HG02610 (cell line): Measurements from ENCODE around the gene WARS2.
A peak's percentile ranks its signal among the peaks of the same experiment; 100 is the strongest.
"Not testable (repeated sequence)": the region's sequence is repeated elsewhere in the genome, so short reads cannot be mapped to it uniquely, and the experiment has no call there.

Experiments used
- ATAC-seq: cut with Tn5 transposase; IDR thresholded peaks from one replicate; pipeline ENCODE4 v1.9.1; 2021; ENCODE audit warnings: mild to moderate bottlenecking, moderate library complexity; ENCODE audit not compliant: unreplicated experiment

Gene WARS2

DNA sequence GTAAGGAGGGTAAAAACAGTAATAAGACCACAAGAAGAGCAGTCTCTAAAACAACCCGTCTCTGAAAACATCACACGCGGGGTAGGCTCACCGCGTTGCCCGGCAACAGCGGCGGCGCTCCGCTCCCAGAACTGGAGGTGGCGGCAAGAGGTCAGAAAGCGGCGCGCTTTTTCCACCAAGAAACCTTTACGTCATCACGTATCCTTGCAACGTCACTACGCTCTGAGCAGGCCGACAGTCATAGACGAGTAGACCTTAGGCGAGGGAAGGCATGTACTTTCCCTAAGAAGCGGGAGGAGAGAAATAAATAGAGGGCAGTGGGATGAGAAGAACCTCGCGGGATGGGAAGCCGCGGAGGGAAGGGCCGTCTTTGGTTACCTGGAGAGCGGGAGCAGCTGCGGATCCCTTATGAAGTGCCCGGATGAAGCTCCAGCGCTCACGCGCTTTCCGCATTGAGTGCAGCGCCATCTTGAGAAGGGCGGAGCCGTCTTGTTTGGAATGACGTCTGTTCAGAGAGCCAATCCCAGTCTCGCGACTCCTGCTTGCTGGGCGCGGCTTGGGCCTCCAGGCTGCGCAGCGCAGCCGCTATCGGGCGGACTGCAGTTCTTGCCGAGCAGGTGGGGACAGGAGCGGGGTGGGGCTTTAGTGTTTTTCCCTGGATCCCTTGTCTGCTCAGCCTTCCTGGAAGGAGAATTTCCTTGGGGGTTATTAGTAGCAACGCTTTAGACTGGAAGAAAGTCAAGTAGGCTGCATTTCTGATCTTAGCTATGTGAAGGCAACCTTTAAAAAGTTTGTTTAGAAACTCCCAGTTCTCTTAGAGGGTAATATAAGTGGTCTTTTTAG lies at the start of gene WARS2:
WARS2 (minus strand) TSS at position 477 of the 843 bp plus-strand sequence; CDS start at position 468, 9 bp downstream.
- peak; percentile 96 for ATAC-seq

- ATAC-seq: no peak
These were observed 48.5 kb upstream of the WARS2 start for GRCh38 chr1:119188926-119189325.

GRCh38 chr1:119187416-119187815 lies 47.0 kb upstream of the WARS2 start:
- ATAC-seq: no peak

DNA sequence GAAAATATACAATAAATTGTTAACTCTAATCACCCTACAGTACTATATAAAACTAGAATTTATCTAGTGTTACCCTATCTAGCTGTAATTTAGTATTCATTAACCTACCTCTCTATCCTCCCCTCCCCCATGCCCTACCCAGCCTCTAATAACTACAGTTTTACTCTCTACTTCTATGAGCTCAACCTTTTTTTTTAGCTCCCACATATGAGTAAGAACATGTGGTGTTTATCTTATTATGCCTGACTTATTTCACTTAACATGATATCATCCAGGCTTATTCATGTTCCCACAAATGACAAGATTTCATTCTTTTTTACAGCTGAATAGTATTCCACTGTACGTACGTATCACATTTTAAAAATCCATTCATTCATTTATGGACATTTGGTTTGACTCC lies 46.0 kb upstream of the WARS2 start:
- ATAC-seq: no peak

DNA sequence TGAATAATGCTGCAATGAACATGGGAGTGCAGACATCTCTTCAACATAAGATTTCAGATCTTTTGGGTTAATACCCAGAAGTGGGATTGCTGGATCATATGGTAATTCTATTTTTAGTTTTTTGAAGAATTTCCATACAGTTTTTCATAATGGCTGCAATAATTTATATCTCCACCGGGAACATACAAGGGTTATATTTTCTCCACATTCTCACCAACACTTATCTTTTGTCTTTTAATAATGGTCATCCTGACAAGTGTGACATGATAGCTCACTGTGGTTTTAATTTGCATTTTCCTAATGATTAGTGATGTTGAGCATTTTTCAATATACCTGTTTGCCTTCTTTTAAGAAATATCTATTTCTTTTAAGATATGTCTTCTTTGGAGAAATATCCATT lies 44.5 kb upstream of the WARS2 start:
- ATAC-seq: no peak

DNA sequence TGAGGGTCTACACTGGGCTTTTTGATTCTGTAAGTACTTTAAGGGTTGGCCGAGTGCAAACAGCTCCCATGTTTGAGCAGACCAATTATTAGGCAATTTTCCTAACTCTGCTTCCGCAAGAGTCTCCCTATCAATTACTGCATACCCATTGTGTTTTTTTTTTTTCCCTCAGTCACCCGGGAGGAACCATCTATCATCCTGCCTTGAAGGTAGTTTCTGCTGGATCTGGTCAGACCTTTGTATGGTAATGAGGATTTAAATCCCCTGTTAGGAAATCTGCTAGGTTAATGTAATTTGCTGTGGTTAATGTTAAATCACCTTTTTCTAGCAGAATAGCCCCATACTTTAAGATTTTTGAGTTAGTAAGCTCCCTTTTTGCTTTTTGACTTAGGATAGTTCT lies 40.8 kb upstream of the WARS2 start:
- no peak for ATAC-seq

GRCh38 chr1:119179051-119179450 lies 38.6 kb upstream of the WARS2 start:
- no peak for ATAC-seq

DNA sequence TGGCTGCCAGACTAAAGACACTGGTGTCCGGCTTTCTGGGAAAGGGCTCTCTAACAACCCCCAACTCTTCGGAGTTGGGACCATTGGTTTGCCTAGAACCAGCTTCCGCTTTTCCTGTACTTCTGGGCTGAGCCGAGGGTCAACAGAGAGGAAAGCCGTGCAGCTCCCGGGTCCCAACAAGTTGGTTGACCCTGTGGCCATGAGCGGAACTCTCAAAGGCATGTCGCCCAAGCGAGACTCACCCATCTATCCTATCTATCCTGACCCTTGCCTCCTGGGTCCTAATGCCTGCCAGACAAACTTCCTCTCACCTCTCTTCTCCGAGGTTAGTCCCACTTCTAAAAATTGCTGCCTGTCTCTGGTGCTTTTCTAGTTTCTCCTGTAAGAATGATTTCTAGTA lies 32.5 kb upstream of the WARS2 start:
- not testable (repeated sequence) for ATAC-seq

DNA sequence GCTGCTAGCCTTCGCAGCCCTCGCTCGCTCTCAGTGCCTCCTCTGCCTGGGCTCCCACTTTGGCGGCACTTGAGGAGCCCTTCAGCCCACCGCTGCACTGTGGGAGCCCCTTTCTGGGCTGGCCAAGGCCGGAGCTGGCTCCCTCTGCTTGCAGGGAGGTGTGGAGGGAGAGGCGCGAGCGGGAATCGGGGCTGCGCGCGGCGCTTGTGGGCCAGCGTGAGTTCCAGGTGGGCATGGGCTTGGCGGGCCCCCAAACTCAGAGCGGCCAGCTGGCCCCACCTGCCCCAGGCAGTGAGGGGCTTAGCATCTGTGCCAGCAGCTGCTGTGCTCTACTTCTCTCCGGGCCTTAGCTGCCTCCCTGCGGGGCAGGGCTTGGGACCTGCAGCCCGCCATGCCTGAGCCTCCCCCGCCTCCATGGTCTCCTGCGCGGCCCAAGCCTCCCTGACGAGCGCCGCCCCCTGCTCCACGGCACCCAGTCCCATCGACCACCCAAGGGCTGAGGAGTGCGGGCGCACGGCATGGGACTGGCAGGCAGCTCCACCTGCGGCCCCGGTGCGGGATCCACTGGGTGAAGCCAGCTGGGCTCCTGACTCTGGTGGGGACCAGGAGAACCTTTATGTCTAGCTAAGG lies 31.0 kb upstream of the WARS2 start:
- ATAC-seq: not testable (repeated sequence)

GRCh38 chr1:119163396-119163795 lies 22.9 kb upstream of the WARS2 start:
- ATAC-seq: no peak

DNA sequence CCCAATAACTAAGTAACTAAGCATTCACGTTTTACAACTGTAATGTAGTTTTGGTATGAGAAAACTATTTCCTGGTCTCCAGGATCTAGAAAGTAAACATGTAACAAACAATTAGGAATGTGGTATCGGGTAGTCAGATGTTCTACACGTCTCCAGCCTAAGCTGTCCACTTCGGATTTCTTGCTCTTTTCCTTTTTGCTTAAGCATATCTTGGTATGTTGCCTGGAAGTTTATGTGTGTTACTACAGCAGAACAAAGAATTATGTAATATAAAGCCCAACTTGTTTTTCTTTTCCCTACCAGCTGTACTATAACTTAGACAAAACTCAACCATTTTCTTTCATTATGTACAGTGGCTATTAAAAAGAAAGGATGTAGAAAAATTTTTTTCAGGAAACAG lies 20.4 kb upstream of the WARS2 start:
- no peak for ATAC-seq

DNA sequence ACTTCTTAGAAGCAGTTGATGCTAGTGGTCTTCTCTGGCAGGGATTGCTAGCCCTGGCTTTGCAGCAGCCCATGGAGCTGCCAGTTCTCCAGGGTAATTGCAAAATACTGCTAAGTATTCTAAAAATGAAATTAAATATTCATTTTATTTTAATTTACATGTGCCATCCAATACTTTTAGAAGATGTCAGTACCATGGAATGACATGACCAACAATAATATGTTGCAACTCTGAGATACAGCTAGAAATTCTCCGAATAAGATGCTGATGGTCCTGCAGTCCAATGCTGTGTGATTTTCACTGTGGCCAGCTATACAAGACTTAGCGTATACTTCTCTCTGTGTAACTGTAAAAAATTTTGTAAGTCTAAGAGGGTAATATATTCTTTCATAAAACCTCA lies 20.0 kb upstream of the WARS2 start:
- no peak for ATAC-seq

- no peak for ATAC-seq
These were observed 19.5 kb upstream of the WARS2 start for GRCh38 chr1:119159966-119160365.

DNA sequence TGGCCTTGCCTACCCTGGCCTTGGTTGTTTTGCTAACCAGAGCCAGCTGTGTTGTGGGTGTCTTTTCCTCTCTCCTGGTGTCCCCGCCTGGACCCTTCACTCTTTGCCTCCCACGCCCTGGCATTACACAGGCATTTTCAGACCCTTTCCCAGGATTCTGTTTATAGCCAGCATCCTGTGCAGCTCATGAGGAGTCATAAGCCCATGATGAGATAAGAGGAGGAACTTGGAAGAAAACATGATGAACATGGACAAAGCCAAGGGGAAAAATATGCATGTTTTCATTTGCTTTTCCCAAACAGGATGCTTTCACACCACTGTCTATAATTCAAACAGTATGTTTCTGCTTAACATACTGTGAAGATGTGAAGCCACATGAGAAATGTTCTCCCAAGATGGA lies 18.7 kb upstream of the WARS2 start:
- no peak for ATAC-seq

DNA sequence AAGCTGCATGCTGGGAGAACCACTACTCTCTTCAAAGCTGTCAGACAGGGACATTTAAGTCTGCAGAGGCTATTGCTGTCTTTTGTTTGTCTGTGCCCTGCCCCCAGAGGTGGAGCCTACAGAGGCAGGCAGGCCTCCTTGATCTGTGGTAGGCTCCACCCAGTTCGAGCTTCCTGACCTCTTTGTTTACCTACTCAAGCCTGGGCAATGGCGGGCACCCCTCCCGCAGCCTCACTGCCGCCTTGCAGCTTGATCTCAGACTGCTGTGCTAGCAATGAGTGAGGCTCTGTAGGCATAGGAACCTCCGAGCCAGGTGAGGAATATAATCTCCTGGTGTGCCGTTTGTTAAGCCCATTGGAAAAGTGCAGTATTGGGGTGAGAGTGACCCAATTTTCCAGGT lies 16.3 kb upstream of the WARS2 start:
- not testable (repeated sequence) for ATAC-seq

DNA sequence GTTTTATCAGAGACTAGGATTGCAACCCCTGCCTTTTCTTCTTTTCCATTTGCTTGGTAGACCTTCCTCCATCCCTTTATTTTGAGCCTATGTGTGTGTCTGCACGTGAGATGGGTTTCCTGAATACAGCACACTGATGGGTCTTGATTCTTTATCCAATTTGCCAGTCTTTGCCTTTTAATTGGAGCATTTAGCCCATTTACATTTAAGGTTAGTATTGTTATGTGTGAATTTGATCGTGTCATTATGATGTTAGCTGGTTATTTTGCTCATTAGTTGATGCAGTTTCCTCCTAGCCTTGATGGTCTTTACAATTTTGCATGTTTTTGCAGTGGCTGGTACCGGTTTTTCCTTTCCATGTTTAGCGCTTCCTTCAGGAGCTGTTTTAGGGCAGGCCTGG lies 14.6 kb upstream of the WARS2 start:
- not testable (repeated sequence) for ATAC-seq

DNA sequence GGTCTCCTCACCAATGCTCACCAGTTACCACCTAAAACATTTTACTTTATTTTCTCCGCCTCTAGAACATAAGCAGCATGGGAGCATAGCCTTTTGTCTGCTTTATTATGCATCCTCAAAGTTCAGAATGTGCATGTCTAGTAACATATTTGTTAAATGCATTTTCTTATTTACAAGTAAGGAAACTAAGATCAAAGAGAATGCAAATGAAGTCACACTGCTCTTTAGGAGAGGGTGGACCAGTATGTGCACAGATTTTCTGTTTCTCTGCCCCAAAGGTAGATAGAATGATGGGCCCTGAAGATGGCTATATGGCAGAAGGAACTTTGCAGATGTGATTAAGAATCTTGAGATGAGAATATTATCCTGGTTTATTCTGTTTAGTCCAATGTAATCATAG lies 9.7 kb upstream of the WARS2 start:
- no peak for ATAC-seq

DNA sequence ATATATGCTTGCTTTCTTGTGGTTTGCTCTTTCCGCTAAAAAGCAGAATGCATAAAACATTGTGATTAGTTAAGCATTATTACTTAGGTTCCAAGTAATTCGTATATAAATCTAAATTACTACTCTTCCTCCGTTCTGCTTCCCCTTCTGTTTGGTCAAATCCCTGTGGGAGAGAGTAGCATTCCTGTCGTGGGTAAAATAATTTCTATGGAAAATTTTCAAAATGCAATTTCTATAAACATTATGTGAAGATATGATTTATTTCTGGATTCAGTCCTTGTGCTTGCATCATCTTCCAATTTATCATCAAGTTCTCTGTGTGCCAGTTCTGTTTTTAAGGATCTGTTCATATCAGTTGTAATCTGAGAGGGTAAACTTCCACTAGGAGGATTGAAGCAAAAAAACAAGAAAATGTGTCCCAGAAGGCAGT lies 7.2 kb upstream of the WARS2 start:
- no peak for ATAC-seq

DNA sequence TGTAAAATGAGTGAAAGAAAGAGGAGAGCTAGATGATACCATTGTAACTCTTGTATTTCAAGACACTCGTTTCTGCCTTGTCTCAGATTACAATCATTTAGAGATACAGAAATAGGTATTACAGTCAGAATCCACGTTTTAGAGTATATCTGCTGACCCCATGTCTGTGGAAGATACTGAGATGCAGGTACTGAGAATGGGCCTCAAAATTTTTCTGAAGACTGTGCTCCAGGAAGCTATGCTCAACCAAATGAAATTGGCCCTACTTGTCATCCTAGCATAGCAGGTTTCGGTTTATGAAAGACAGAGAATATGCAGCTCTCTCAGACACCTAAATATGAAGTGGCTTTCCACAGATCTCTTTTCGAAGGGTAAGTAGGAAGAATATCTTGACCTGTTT lies 6.0 kb upstream of the WARS2 start:
- no peak for ATAC-seq

- no peak for ATAC-seq
These were observed 4.4 kb upstream of the WARS2 start for GRCh38 chr1:119144813-119145212.

- no peak for ATAC-seq
These were observed 3.3 kb upstream of the WARS2 start for GRCh38 chr1:119143706-119144105.

DNA sequence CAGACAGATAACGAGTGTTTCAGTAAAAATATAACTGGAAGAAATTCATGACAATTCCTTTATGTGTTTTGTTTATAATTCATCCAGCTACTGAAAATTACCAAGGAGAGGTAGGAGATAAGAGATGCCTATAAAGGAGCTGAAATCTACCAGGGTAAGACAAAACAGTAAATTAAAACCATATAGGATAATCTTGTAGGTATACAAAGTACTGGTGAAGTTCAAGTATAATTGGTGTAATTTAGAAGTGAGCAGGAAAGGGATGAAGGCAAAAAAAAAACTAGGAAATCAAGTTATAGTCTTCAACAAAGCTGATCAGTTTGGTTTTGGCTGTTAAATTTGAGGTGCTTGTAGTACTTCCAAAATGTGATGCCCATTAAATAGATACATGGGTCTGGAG lies 1.2 kb upstream of the WARS2 start:
- no peak for ATAC-seq
